ENCODE measurements around the gene ITGAV.

DNA sequence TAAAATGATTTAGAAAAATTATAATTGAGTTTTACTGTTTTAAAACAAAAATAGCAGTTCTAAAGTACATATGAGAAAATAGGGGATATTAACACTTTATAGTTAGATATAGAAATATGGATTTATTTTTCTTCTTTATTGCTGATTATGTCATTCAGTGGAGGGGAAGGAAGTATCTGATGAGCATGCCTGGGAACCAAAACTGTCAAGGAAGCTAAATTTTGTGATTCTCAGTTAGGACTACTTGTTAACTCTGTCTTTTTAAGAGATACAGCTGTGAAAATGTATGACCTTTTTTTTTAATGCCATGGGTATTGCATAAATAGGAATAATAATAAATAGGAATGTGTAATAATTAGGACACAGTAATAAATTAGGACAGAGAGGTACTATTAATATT is 44.8 kb downstream of the ITGAV start:
- TF ChIP-seq, protein P1, sequence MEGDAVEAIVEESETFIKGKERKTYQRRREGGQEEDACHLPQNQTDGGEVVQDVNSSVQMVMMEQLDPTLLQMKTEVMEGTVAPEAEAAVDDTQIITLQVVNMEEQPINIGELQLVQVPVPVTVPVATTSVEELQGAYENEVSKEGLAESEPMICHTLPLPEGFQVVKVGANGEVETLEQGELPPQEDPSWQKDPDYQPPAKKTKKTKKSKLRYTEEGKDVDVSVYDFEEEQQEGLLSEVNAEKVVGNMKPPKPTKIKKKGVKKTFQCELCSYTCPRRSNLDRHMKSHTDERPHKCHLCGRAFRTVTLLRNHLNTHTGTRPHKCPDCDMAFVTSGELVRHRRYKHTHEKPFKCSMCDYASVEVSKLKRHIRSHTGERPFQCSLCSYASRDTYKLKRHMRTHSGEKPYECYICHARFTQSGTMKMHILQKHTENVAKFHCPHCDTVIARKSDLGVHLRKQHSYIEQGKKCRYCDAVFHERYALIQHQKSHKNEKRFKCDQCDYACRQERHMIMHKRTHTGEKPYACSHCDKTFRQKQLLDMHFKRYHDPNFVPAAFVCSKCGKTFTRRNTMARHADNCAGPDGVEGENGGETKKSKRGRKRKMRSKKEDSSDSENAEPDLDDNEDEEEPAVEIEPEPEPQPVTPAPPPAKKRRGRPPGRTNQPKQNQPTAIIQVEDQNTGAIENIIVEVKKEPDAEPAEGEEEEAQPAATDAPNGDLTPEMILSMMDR (IDR thresholded peaks at IDR 0.05), result no peak
- TF ChIP-seq POLR2AphosphoS5 (IDR thresholded peaks at IDR 0.05) (no peak), POLR2A (IDR thresholded peaks at IDR 0.05) (no peak)

All from sigmoid colon (tissue), 4 donors.